DND-41 (cell line): ENCODE results near the gene B4GALNT3.

Source experiments
- CTCF ChIP-seq: IDR thresholded peaks from 2 replicates; pipeline ENCODE4 v1.5.1; 2012; ENCODE audit warnings: borderline replicate concordance, low read length, moderate library complexity, mild to moderate bottlenecking; ENCODE audit not compliant: poor library complexity, severe bottlenecking; ENCODE audit errors: extremely low read depth
- EZH2 ChIP-seq: IDR thresholded peaks from 3 replicates; pipeline ENCODE4 v1.6.1; 2012; ENCODE audit warnings: borderline replicate concordance, low read depth, mild to moderate bottlenecking, moderate library complexity, low read length, inconsistent platforms; ENCODE audit not compliant: severe bottlenecking

- TF ChIP-seq CTCF = no peak
- no peak for TF ChIP-seq EZH2
Measured at GRCh38 chr12:457676-458075, 2.1 kb upstream of the B4GALNT3 start.
